CMK (cell line): ENCODE results near the gene TMEM163.

Experiments used
- DNase-seq: peaks from one replicate; pipeline ENCODE4 v3.0.0-alpha.2; 2010; ENCODE audit warnings: low read depth

The TMEM163 gene

DNA sequence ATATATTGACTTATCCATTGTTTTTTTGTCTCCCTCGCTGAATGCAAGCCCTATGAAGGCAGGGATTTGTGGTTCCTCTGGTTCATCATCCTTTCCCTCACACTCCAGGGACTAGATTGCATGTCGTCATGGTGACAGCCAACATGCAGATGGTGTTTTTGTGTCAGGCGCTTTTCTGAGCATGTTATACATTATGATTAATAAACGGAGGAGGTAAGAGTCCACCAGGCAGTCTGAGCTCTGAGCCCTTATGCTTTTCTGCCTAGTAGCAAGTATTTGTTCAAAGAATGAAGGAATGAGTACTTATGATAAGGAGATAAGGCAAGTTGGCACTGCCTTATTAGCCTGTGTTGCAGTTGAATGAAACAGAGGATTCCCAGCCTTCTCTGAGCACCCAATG is 283.3 kb downstream of the TMEM163 start:
- no peak for DNase-seq

DNA sequence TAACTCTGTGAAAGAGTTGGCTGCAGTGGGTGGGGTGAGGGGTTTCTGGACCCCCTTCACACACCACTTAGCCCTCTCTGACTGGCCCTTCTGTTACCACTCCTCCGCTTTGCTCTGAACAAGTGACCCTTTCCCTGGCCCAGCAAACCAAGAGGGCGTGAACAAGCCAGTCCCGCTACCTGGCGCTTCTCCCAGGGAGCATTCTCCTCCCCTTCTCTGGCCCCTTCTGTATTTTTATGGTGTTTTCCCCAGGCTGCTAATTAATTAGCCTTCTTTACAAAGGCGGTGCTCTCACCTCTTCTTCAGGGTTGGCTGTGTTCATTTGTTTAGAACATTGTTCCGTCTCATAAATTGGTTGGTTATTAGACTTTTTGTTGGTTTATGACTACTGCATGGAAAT is 284.8 kb downstream of the TMEM163 start:
- no peak for DNase-seq

DNA sequence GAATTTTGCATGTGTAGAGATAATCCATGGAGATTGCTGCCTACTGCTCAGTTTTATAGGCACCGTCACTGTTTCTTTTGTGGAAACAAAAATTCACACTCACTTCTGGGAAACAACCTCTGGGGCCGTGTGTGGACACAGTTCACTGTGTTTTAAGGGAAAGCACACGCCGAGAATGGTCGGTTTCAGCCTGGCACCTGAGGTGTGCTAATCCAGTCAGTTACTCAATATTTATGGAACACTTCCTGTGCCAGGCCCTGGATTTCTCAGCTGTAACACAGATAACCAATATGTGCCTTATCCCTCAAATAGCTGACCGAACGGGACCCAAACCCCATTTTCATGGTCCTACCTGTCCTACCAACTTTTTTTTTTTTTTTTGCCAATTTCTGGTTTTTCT is 285.3 kb downstream of the TMEM163 start:
- DNase-seq: no peak

DNA sequence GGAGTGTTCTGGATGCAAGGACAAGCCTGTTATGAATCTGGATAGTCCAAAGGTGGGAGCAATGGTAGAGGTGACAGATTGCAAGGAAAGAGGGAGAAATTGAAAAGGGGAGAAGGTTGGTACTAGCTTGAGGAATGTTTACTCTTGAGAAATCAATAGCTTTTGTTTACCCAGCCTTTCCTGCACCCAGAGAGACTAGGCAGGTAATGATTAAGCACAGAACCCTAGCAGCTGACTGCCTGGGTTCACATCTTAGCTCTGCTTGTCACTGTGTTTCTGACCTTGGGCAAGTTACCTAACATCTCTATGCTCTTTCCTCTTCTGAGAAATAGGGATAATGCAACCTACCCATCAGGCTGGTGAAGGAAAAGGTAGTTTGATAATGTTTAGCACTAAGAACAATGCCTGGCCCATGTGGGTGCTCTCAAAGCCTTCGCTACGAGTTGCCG is 286.3 kb downstream of the TMEM163 start:
- no peak for DNase-seq

DNA sequence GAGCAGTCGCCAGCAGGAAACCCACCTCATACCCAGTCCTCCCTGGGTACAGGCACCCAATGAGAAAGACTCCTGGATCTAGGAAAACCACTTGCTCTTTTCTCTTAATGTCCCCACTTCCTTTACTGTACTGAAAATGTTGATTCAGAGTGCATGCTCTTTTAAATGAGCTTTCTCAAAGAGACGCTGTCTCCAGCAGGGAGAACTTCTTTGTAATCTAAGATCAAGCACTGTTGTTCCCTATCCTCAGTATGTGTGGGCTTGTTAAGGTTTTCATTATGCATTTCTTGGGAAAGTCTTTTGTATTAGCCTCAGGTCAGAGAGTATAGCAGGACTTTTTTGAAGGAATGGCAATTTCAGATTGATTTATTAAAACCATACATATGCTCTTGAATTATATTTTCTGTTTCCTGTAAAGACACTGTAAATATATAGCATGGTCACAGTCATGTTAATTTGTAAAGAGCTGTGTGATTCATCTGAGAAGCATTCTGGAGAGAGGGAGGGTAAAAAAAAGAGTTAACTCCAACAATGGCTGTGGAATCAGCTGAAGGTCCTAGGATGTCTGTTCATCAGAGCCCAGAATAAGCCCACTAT is 286.9 kb downstream of the TMEM163 start:
- DNase-seq: no peak

DNA sequence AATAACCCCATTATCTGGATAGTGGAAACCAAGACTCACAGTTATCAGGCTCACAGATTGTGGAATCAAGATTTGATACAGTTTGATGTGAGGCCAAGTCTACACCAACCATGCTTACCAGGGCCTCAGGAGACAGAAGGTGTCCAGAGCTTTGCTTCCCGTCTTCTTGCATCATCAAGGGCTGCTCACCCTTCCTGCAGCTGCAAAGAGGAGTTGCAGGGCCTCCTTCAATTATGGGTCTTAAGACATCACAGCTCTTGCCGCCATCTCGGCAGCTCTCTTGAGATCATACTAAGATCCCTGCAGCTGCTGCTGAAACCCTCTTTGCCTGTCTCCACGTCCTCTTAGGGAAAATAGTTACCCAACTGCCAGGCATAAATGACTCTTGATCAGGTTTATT is 288.9 kb downstream of the TMEM163 start:
- DNase-seq: no peak

DNA sequence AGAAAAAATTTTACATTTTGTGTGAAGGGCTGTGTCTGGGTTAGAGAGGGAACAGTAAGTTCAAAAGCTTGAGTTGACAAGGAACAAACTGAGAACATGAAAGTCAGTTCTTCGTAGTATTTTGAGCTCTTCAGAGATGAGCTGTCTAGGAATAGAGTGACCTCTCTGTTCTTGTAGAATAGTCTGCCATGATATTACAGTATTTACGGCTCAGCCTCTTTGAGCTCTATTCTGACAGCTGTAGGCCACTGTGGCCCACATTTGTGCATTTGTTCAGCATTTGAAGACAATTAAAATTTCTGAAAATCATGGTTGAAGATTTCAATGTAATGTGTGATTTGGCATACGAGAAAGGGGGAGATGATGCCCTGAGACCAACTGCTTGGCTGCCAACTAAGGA is 292.1 kb downstream of the TMEM163 start:
- no peak for DNase-seq

DNA sequence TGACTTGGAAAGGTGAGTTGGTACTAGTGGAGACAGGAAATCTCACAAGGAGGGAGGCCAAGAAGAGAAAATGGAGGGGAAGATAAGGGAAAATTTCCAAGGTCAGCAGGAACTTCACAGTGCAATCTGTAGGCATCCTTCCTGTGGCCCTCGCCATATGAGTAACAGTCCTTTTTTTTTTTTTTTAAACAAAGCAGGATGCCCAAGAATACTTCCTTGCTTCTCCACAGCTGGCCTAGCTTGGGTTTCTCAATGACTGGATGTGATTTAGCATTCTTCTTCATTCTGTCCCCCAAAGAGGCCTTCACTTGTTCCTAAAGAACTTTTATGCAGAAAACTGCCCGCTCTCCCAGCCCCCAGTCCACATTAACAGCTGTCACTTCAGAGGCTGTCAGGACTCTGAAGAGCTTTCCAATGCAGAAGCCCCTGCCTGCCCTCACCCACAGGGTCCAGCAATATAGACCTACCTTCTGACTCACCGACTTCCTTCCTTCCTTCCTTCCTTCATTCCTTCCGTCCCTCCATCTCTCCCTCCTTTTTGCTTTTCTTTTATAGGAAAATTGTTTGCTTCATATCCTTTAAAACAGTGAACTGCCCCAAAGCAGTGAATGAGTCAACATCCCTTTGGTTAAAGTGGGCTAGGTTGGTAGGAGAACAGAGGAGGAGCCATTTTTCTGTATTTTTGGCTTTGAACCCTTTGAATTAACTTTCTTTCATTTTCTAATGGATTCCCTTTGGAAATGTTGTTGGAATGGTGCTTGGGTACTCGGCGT is 292.9 kb downstream of the TMEM163 start:
- DNase-seq: no peak

DNA sequence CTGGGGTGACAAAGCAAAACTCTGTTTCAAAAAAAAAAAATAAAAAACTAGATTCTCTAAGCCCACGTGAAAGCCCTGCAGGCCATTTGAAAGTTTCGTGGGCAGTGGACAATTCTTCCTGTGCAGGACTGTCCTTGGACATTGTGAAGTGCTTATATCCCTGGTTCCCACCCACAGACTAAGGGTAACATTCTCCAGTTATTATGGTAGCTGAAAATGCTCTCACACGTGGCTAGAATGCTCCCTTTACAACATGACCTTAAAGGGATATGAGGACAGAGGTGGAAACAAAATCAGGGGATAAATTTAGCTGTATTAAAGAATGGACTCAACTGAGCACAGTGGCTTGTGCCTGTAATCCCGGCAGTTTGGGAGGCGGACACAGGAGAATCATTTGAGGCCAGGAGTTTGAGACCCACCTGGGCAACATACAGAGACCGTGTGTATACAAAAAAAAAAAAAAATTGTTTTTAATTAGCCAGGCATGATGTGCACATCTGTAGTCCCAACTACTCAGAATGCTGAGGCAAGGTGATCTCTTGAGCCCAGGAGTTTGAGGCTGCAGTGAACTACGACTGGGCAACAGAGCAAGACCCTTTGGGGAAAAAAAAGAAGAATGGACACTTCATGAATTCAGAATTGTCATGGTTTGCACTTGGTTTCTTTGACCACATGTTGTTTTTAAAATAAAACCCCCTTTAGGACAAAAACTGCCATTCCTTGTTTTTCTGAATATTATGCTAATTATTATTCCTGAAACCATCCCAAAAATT is 297.1 kb downstream of the TMEM163 start:
- no peak for DNase-seq

DNA sequence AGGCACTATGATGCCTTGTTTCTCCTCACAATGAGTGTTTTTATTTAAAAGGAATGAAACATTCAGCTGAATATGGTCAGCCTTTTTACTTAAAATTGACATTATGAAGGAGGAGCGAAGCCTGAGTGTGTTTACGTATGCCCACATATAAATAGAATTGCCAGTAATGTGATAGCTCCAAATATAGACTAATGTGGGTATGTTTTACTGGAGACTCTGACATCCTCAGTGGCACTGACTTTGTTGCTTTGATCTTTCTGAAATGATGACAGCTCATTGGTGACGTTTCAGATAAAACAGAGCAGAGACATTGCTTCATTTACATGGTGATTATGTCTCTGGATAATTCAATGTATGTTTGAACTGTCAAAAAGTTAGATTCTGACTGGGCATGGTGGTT is 297.9 kb downstream of the TMEM163 start:
- DNase-seq: no peak

DNA sequence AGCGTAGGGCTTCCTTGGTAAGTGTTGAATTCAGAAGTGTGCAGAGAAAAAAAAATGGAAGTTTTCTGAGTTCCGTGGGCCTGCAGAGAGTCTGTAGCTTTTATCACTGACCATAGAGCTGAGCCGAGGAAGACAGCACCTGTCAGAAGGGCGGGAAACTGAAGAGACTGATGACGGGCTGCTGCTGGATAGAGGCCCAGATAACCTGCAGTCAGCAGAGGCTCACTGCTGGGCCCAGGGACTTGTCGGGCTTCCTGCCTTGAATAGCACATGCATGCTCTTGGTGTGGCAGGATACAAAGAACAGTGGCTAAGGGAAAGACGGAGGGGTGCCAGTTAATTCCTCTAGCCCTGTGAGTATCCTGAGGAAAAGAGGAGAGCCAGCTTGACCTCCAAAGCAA is 298.5 kb downstream of the TMEM163 start:
- DNase-seq: no peak

DNA sequence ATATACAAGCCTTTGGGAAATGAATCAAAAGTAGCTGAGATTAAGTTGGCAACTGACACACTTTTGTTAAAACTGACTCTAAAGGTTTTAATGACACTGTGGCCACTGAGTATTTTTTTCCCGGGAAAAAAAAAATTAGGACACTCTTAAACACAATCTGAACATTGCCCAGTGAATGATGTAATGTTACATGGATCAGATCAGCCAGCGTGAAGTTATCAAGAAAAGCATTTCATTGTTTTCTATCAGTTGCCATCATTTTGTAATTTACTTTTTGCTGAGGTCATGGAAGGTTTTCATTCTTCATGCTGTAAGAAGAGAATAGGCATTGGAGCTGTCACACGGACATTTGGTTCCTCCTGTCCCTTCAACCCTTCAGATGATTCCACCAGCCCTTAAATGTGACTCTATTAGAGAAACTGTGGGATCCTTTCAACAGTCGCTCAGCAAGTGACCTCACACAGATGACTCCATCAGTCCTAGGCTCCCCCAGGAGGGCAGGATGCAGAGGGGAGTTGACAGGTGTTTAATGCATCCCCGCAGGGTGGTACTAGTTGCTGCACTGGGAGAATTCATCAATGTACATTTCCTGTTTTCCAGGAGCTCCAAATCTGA is 300.7 kb downstream of the TMEM163 start:
- DNase-seq: no peak

DNA sequence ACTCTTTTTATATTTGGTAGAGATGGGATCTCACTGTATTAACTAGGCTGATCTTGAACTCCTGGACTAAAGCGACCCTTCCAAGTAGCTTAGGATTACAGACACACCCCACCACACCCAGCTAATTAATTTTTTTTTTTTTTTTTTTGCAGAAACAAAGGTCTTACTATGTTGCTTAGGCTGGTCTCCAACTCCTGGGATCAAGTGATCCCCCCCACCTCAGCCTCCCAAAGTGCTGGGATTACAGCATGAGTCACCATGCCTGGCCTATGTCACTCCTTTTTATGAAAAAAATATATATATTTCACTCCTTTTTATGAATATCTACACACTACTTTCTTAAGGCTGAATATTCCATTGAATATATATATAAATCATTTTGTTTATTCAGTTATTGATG is 302.2 kb downstream of the TMEM163 start:
- DNase-seq: no peak

DNA sequence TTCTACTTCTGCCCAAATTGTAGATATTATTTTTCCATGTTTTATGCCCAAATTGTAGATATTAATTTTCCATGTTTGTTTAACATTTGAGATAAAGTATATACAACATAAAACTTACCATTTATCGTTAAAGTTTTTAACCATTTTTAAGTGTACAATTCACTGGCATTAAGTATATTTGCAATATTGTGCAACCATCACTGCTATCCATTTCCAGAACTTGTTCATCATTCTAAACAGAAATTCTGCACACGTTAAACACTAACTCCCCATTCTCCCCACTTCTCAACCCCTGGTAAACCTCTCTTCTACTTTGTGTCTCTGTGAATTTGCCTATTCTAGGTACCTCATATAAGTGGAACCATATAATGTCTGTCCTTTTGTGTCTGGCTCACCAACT is 302.8 kb downstream of the TMEM163 start:
- no peak for DNase-seq

DNA sequence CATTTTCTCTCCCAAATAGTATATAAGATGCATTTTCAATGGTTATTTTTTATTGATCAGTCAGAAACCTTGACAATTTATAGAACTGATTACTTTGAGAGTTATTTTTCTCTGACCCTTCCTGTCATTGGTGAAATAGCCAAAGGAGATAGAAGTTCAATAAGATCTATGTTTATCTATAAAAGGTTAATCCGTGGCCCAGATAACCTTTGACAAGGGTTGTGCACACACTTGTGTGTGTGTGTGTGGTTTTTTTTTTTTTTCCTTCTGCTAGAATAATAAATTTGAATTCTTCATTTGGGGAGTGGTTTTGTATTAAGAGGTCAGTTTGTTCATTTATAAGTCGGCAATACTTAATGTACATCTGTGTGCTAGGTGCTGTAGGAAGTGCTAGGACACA is 304.9 kb downstream of the TMEM163 start:
- no peak for DNase-seq

DNA sequence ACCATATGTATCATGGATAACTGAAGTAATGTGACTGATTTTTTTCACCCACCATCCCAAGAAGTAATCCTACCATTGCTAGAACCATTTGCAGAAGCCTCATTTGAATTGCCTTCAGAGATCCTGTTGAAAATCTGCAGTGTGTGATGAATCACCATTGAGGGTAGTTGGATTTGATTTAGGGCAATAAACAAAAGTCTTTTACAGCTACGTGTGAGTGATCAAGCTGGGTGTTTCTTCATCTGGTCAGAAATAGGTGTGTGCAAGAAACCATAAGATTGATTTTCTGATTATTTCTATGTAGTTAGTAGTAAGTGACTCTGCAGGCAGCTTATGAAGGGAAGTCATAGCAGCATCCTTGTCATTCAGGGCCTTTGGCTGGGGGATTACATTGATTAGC is 305.4 kb downstream of the TMEM163 start:
- no peak for DNase-seq

DNA sequence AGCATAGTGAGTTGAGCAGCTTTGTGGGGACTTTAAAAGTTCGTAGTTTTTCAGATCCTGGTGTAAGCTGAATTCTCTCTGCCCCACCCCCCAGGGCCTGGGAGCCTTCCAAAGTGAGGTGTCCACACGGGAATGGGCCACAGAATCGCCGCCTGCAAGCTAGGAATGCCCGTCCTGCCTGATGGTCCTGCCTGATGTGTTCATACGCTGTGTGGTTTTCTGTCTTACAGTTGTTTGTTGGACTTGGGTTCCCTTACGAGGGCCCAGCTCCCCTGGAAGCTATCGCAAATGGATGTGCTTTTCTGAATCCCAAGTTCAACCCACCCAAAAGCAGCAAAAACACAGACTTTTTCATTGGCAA is 306.2 kb downstream of the TMEM163 start:
- no peak for DNase-seq

DNA sequence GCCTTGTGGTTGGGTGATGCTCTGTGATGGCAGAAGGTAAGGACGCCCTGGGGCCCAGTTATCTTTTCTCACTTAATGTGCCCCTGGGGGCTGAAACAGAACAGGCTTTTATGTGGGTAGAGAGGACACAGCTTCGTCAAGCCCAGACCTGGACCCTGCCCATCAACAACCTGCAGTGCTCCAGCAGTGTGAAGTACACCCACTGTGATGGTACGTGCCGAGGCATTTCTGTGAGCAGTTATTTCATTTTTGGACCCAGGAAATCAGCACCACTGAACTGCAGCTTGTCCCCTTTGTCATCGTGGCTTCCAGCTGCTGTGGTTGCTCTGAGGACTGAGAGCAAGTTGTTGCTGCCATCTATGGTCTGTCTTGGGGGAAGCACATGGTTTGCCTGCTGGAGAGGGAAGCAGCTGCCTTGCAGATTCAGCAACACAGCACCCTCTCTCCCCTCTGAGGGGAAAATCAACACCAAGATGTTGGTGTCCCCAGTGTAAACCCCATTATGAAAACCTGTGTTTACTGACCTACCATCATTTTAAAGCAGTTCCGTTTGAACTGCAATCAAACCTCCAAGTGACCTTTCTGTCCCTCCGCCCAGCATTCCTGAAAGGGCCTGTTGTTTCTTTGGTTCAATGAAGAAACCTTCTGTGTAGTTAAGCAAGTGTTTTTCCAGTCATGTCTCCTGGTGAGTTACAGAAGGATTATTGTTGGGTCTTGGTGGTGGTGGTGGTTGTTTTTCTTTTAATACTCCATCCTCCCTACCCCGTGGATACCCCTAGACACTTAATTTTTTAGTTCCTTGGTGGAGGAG is 306.8 kb downstream of the TMEM163 start:
- DNase-seq: peak; percentile 14

DNA sequence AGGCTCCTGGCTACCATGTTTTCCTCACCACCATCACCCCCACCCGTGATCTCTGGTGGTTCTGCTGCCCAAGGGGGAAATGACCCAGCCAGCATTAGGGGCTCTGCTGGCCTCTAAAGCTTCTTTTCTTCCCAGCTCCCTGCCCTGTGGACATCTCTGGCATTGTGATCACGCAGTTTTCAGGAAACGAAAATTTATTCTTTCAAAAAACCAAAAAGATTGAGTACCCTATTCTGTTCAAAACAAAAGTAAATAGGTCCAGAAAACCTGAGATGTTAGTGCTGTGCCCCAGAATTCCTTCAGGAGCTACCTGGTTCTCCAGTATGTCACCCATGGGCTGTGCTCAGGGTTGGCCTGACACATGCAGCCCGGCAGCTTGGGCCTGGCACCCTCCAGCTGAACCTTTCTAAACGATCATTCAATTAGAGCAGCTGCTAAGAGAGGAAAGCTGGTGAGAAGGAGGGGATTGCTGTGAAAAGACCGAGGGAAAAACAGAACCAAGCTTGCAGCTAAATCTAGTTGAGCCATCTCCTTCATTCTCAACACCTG is 307.4 kb downstream of the TMEM163 start:
- DNase-seq: no peak

DNA sequence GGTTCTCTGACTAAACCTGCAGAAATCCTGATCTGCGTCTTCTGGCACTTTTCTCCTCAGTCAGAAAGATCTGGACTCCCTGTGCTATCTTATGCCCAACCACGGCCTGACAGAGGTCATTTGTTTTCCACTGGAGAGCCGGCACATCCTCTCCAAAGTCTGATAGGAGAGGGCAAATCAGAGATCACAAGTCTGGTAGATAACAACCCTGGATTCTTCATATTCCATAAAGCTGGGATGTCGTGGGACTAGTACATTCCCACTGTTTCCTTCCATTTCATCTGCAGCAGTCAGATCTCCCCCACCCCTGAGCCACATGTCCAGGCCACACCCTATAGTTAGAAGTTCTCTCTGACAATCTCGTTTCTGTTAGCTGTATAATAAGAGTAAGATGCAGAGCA is 308.0 kb downstream of the TMEM163 start:
- DNase-seq: peak; percentile 32

DNA sequence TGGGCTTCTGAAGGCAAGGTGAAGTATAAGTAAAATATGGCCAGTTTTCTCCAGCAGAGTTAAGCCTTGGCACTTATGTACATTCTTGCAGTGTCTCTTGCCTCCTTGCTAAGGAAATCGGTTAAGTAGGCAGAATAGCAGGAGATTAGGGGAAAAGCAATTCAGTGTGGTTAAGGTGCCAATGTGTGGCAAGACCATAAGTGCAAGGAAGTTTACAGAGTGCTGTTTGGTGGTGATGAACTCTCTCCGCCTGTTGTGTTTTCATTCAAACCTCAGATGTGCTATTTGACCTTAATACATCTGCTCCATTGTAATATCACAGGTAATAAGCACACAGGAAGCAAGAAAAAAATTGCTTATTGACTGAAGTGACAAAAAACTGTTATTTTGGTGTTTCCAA is 308.8 kb downstream of the TMEM163 start:
- no peak for DNase-seq

DNA sequence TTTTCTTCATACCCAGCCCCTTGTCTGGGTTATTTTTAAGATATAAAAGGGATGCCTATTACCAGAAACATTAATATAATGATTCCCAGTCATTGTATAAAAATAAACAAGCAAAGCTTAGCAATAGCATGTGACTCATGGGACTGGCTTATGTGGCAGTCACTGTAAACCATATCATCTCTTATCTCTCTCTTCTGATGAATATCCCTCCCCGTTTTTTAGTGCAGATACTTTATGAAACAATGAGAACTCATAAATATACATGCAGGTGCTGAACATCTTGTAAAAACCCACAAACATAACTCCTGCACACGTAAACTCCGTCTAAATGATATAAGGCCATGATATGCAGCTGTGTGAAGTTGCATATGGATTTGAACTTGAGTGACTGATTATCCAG is 310.0 kb downstream of the TMEM163 start:
- no peak for DNase-seq
